HEK293T (cell line): ENCODE results near the gene MYO16.

ENCODE experiments used
- CTCF ChIA-PET: fragments of 350-600 bp; formaldehyde crosslinking; extraction: SDS; loops from one replicate; lab custom pipeline; 2021; ENCODE audit warnings: antibody characterized with exemption, inconsistent platforms; lab: Yijun Ruan, JAX
- POLR2A ChIA-PET: fragments of 350-600 bp; formaldehyde crosslinking; extraction: SDS; loops from one replicate; lab custom pipeline; 2020; ENCODE audit warnings: antibody characterized with exemption, inconsistent platforms; lab: Yijun Ruan, JAX
- DNase-seq: peaks from one replicate; pipeline ENCODE4 v3.0.0; 2012; ENCODE audit warnings: mixed read lengths; ENCODE audit errors: extremely low spot score
- ARNT ChIP-seq: fragments of 450-650 bp; IDR thresholded peaks from 2 replicates; pipeline ENCODE4 v1.6.1; 2017; ENCODE audit warnings: mild to moderate bottlenecking
- BHLHE40 ChIP-seq: fragments of 450-650 bp; IDR thresholded peaks from 2 replicates; pipeline ENCODE4 v1.6.1; 2016; ENCODE audit warnings: mild to moderate bottlenecking, moderate library complexity, borderline replicate concordance
- CTBP1 ChIP-seq: fragments of 450-650 bp; IDR thresholded peaks from 2 replicates; pipeline ENCODE4 v1.6.1; 2016; ENCODE audit warnings: borderline replicate concordance
- ELF4 ChIP-seq: fragments of 450-650 bp; IDR thresholded peaks from 2 replicates; pipeline ENCODE4 v1.6.1; 2017; ENCODE audit warnings: antibody characterized with exemption
- FOXA1 ChIP-seq: fragments of 450-650 bp; IDR thresholded peaks from 2 replicates; pipeline ENCODE4 v1.6.1; 2016; ENCODE audit warnings: mild to moderate bottlenecking
- FOXK2 ChIP-seq: fragments of 450-650 bp; IDR thresholded peaks from 2 replicates; pipeline ENCODE4 v1.6.1; 2016; ENCODE audit warnings: mild to moderate bottlenecking
- FOXM1 ChIP-seq: fragments of 450-650 bp; IDR thresholded peaks from 2 replicates; pipeline ENCODE4 v1.6.1; 2017; ENCODE audit warnings: mild to moderate bottlenecking, borderline replicate concordance
- HDGF ChIP-seq: fragments of 450-650 bp; IDR thresholded peaks from 2 replicates; pipeline ENCODE4 v1.6.1; 2017; ENCODE audit warnings: antibody characterized with exemption, borderline replicate concordance
- L3MBTL2 ChIP-seq: fragments of 450-650 bp; conservative IDR thresholded peaks from 2 replicates; pipeline ENCODE4 v1.6.1; 2016; ENCODE audit warnings: mild to moderate bottlenecking
- LEF1 ChIP-seq: fragments of 450-650 bp; IDR thresholded peaks from 2 replicates; pipeline ENCODE4 v1.6.1; 2017; ENCODE audit warnings: mild to moderate bottlenecking, borderline replicate concordance
- NFRKB ChIP-seq: fragments of 450-650 bp; IDR thresholded peaks from 2 replicates; pipeline ENCODE4 v1.6.1; 2016; ENCODE audit warnings: mild to moderate bottlenecking, moderate library complexity
- PKNOX1 ChIP-seq: fragments of 450-650 bp; IDR thresholded peaks from 2 replicates; pipeline ENCODE4 v1.6.1; 2016
- SP1 ChIP-seq: fragments of 450-650 bp; IDR thresholded peaks from 2 replicates; pipeline ENCODE4 v1.6.1; 2017
- SUZ12 ChIP-seq: fragments of 450-650 bp; IDR thresholded peaks from 2 replicates; pipeline ENCODE4 v1.6.1; 2016; ENCODE audit warnings: mild to moderate bottlenecking
- TARDBP ChIP-seq: fragments of 450-650 bp; IDR thresholded peaks from 2 replicates; pipeline ENCODE4 v1.6.1; 2016
- ZNF384 ChIP-seq: fragments of 450-650 bp; IDR thresholded peaks from 2 replicates; pipeline ENCODE4 v1.6.1; 2016

MYO16 gene

GRCh38 chr13:109204252-109204651, 574.8 kb downstream of the MYO16 start:
- ChIA-PET CTCF (no interaction called here), POLR2A (no interaction called here)
- DNase-seq, result no peak
- TF ChIP-seq ZNF384, result no peak
- TF ChIP-seq TARDBP, result no peak
- TF ChIP-seq FOXM1, result no peak
- no peak for TF ChIP-seq FOXA1
- TF ChIP-seq CTBP1, result no peak
- no peak for TF ChIP-seq SP1
- TF ChIP-seq PKNOX1, result no peak
- no peak for TF ChIP-seq LEF1
- TF ChIP-seq HDGF, result no peak
- no peak for TF ChIP-seq ARNT
- TF ChIP-seq L3MBTL2, result no peak
- TF ChIP-seq ELF4, result no peak
- TF ChIP-seq BHLHE40, result no peak

- CTCF ChIA-PET, result no interaction called here
- no peak for DNase-seq
- POLR2A ChIA-PET, result no interaction called here
- no peak for TF ChIP-seq LEF1
- no peak for TF ChIP-seq SP1
- no peak for TF ChIP-seq FOXM1
- TF ChIP-seq CTBP1, result no peak
- TF ChIP-seq ARNT, result no peak
- no peak for TF ChIP-seq ZNF384
- TF ChIP-seq ELF4, result no peak
- no peak for TF ChIP-seq NFRKB
- no peak for TF ChIP-seq BHLHE40
Observed at GRCh38 chr13:109204657-109205056, 575.2 kb downstream of the MYO16 start.

GRCh38 chr13:109205315-109205714, 575.9 kb downstream of the MYO16 start:
- no peak for TF ChIP-seq SP1
- no peak for TF ChIP-seq ARNT
- TF ChIP-seq ELF4, result no peak
- no peak for TF ChIP-seq BHLHE40
- no peak for TF ChIP-seq L3MBTL2
- TF ChIP-seq FOXM1, result no peak
- TF ChIP-seq CTBP1, result no peak
- TF ChIP-seq LEF1, result no peak
- no peak for TF ChIP-seq FOXK2
- TF ChIP-seq FOXA1, result no peak
- TF ChIP-seq TARDBP, result no peak
- no peak for TF ChIP-seq ZNF384
- no peak for TF ChIP-seq PKNOX1
- no peak for TF ChIP-seq NFRKB
- TF ChIP-seq HDGF, result no peak
- no peak for TF ChIP-seq SUZ12
- ChIA-PET CTCF (no interaction called here), POLR2A (no interaction called here)
- no peak for DNase-seq

- no peak for DNase-seq
- ChIA-PET CTCF (no interaction called here), POLR2A (no interaction called here)
- TF ChIP-seq FOXA1 (no peak), LEF1 (no peak), ELF4 (no peak), PKNOX1 (no peak), ZNF384 (no peak), ARNT (no peak), CTBP1 (no peak)
Observed at GRCh38 chr13:109206616-109207015, 577.2 kb downstream of the MYO16 start.

GRCh38 chr13:109207622-109208021, 578.2 kb downstream of the MYO16 start:
- DNase-seq, result no peak
- no peak for TF ChIP-seq FOXA1
- no peak for TF ChIP-seq NFRKB
- TF ChIP-seq TARDBP, result no peak
- CTCF ChIA-PET, result no interaction called here
- POLR2A ChIA-PET, result no interaction called here

- POLR2A ChIA-PET, result no interaction called here
- no peak for DNase-seq
- no peak for TF ChIP-seq ZNF384
- TF ChIP-seq ARNT, result no peak
- no peak for TF ChIP-seq TARDBP
- no peak for TF ChIP-seq LEF1
- no peak for TF ChIP-seq L3MBTL2
- no peak for TF ChIP-seq HDGF
- no peak for TF ChIP-seq ELF4
- TF ChIP-seq FOXK2, result no peak
- CTCF ChIA-PET, result no interaction called here
Observed at GRCh38 chr13:109208522-109208921, 579.1 kb downstream of the MYO16 start.

- no peak for TF ChIP-seq FOXK2
- no peak for TF ChIP-seq SP1
- no peak for TF ChIP-seq ELF4
- TF ChIP-seq SUZ12, result no peak
- no peak for TF ChIP-seq ARNT
- TF ChIP-seq HDGF, result no peak
- TF ChIP-seq BHLHE40, result no peak
- no peak for TF ChIP-seq LEF1
- TF ChIP-seq FOXM1, result no peak
- TF ChIP-seq NFRKB, result no peak
- TF ChIP-seq L3MBTL2, result no peak
- no peak for TF ChIP-seq TARDBP
- TF ChIP-seq CTBP1, result no peak
- no peak for DNase-seq
- ChIA-PET CTCF (no interaction called here), POLR2A (no interaction called here)
Observed at GRCh38 chr13:109209526-109209925, 580.1 kb downstream of the MYO16 start.
